GM21360 (cell line): ENCODE data around the gene HSPG2.

Experiments used
- ATAC-seq: cut with Tn5 transposase; IDR thresholded peaks from one replicate; pipeline ENCODE4 v1.9.1; 2021; ENCODE audit warnings: mild to moderate bottlenecking, moderate library complexity; ENCODE audit not compliant: unreplicated experiment

HSPG2 gene

DNA sequence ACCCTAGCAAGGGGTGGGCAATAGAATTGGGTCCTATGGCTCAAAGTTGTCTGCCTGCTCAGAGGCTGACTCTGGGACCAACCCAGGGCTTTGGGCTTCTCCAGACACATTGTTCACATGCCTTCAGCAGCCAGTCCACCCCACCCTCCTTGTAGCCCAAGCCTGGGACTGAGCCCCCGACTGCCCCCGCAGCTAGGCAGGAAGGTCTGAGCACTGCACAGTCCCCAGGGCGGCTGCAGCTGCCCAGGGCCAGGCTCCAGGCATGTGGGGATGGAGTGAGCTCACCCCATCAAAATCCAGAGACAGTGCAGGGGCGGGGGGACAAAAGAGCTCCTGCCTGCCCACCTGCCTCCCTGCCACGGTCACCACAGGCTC is 35.6 kb downstream of the HSPG2 start:
- ATAC-seq, result no peak

DNA sequence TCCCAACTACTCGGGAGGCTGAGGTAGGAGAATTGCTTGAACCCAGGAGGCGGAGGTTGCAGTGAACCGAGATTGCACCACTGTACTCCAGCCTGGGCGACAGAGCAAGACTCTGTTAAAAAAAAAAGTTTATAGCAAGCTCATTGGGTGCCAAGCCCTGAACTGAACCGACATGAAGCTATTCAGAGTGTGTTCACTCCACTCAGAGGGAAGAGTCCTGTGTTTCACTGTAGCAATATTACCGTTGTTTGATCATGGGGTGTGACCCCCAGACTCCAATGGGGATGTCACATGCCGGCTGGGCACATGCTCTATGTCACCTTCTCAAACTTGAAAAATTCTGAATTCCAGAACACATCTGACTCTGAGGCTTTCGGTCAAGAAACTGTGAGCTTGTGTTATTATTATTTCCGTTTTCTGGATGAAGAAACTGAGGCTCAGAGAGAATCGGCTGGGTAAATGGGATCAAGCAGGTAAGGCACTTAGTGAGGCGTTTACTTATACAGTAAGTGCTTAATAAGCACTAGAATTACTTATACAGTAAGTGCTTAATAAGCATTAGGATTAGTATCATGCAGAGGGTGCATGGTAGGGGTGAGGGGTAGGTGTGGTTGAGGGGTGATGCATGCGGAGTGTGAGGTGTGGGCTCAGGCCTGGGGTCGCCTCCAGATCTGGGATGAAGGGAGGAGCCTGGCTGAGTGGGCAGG is 36.2 kb downstream of the HSPG2 start:
- ATAC-seq, result no peak

DNA sequence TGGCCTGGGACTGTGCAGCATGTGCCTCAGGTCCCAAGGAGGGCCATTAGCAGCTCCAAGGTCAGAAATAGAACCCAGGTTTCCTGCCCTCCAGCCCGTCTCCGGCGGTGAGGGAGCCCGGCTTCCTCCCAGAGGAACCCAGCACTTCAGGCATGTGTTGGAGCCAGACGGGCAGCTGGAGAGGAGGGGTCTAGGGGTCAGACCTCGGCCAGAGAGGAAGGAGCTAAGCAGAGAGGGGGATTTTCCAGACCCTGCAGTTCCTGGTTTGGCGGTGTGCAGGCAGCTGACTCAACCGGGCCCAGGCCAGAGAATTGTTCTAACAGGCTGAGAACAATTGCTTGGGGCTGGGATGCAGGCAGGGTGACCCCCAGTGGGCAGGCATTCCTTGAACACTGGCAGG is 37.1 kb downstream of the HSPG2 start:
- ATAC-seq, result no peak

DNA sequence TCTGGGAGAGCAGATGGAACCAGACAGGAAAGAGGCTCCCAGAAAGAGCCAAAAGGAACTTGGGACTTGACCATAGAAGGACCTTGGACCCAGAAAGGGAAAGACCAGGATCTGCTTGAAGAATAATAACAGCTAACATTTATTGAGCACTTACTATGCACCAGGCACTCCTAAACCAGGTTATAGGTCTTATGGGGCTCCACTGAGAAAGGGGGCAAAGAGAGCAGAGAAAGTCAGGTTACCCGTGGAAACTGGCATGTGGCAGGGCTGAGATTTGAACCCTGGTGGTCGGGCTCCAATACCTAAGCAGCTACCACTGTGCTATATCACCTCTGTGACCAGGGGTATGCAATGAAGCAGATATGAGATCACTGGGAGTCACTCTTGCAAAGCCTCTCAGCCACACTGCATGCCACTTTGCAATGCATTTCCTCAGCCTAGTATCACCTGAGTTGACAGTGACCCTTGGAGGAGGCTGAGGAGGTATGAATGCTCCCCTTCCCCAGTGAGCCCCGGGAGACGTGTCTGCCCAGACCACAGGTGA is 37.8 kb downstream of the HSPG2 start:
- ATAC-seq, result no peak

DNA sequence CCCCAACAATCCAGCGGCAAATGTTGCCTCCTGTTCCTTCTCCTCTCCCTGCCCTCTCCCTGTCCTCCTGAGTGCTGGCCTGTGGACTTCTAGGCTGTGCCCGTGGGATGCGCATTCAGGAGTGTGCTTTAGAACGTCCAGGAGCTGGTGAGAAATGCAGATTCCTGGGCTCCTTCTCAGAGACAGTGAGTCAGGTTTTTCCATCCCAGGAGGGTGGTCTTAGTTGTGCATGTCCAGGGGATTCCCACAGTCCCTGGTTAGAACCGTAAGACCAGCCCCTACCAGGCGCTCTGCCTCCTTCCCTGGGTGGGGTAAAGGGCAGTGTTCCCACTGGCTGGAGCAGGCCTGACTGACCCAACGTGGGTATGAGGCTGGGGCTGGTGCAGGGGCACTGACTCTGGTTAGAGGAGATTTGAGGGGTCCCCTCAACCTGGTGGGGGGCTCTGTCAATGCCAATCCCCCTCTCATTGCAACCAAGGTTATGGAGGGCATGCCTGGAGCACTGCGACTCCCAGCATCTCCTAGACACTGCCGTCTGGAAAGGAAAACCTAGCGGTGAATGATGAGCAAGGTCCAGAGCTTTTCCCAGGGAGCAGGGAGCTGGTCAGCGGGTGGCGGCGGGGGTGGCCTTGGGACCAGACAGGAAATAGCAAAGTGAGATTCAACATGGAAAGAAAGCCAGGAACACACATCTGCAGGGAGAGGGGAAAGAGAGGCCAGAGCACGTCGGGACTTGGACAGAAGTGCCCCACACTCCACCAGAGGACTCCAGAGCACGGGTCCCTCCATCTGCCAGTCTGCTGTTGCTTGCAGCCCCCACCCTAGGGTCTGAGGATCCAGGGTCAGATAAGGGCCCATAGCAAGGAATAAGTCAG is 38.5 kb downstream of the HSPG2 start:
- ATAC-seq, result no peak

DNA sequence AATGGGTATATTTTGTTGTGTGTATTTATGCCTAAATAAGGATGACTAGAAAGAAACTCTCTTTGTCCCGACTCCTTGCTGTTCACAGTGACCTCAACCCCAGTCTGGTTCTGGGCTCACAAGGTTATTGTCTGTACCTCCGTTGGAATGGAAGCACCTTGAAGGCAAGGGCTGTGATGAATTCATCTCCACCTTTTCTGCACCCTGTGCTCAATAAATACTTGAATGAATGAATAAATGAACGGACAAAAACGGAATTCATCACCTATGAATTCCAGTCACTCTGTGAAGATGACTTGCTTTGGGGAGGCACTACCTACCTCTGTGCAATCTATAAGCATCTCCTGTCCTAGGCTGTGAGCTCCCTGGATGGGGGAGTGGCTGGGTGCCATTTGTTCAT is 39.3 kb downstream of the HSPG2 start:
- no peak for ATAC-seq

DNA sequence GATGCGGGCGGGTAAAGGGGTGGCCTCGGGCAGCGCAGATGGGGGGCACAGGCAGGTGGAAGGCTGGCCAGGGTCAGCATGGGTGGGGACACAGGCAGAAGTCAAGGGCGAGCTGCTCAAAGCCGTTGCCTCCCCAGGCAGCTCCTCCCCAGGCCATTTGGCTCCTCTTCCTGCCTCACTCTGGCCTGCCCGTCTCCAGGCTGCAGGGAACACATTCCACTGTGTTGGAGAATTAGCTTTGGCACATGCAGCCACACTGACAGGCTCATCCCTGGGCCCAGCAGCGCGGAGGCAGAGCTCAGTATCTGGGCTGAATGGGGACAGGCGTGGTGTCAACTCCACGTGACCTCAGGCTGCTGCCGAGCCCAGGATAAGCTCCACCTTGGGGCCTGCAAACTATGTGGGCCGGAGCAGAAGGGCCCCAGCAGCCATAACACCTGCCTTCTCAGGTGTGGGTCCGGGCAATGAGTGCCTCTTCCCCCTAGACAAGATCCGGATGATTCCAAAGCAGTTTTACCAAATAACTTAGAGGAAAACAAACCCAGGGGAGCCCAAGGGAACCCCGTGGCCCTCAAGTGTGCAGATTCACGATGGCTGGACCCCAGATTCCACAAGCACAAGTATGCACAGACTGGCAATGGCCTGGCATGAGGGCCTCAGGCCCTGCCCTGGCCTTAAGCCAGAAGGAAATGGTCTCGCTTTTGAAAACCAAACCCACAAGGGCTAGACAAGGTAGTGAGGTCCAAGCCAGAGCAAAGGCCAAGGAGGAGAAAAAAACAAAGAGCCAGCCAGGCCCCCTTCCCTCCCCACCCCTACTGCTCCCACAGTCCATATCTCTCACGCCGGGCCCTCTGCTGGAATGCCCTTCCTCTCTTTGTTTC is 40.2 kb downstream of the HSPG2 start:
- ATAC-seq, result no peak

DNA sequence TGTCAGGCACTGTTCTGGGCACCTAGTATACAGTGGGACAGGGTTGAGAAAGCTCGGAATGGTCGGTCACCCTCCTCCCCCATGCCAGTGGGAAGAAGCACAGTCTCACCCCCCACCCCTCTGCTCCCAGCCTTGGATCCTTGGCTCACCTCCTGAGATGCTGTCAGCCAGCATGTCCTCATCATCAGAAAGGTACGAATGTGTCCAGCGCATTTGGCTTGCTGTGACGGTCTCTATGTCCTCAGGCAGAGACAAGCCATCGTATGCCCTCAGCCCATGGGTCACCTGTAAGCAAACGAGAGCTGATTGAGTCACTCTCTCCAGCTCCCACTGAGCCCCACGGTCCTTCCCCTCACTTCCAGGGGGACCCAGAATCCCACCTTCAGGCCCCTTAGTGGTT is 41.1 kb downstream of the HSPG2 start:
- no peak for ATAC-seq

DNA sequence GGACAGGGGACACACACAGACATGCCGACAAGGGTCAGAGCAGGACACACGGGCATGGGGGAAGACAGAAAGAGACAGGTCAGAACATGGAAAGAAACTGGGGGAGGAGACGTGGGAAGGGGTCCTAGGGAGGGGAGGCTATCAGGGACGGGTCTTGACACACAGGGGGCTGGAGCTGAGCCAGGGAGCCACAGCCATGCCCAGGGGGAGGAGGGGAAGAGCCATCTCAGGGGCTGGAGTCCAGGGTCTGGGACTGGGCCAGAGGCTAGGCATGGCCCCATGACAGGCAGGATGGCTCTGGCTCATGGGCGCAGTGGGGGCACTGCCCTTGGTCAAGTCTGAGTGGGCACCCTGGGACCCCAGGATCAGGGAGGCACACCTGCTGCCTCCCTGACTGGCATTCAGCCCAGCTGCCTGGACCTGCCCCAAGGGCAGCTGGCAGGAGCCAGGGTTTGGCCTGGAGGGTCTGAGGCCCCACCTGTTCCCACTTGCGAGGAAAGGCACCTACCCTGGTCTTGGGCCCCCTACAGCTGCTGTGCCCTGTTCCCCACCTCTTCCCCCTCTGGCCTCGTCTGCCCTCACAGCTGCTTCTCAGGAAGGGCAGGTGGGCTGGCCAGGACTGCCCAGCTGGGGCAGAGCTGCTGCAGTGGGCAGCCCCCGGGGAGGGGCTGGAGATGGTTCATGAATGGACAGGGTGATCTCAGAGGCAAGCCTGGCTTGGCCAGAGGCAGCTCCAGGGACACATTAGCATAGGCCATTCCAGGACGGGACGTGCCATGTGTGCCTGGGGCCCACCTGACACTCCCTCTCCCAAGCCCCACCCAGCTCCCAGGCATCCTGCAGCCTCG is 42.9 kb downstream of the HSPG2 start:
- ATAC-seq, result no peak

DNA sequence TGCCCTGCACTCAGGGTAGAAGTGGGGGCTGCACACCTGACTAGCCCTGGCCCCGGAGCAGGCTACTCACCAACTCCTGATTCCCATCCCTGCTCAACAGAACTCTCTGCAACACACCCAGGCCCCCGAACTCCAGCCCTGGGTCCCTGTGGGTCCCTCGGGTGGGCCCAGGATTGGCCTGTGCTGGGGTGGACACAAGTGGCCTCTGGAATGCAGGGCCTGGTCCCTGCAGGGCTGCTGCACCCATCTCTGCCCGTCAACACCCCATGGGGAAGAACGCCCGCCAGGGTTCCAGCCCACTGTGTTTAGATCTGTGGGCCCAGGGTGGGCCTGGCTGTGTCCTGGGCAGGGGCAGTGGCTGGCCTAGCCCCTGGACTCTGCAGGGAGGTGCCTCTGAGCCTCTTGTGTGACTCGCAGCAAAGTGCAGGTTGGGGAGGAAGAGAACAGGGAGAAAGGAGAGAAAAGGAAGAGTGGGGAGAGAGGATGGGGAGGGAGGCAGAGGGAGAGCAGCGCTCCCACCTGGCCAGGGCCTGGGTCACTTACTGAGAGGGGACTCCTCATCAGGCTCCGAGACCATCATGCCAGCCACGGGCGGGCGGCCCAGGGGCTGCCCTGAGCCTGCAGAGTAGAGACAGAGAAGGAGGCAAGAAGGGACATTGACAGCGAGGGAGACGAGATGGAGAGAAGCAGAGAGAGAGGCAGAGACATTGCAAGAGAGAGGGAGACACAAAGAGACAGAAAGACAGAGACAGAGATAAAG is 43.9 kb downstream of the HSPG2 start:
- ATAC-seq, result no peak

DNA sequence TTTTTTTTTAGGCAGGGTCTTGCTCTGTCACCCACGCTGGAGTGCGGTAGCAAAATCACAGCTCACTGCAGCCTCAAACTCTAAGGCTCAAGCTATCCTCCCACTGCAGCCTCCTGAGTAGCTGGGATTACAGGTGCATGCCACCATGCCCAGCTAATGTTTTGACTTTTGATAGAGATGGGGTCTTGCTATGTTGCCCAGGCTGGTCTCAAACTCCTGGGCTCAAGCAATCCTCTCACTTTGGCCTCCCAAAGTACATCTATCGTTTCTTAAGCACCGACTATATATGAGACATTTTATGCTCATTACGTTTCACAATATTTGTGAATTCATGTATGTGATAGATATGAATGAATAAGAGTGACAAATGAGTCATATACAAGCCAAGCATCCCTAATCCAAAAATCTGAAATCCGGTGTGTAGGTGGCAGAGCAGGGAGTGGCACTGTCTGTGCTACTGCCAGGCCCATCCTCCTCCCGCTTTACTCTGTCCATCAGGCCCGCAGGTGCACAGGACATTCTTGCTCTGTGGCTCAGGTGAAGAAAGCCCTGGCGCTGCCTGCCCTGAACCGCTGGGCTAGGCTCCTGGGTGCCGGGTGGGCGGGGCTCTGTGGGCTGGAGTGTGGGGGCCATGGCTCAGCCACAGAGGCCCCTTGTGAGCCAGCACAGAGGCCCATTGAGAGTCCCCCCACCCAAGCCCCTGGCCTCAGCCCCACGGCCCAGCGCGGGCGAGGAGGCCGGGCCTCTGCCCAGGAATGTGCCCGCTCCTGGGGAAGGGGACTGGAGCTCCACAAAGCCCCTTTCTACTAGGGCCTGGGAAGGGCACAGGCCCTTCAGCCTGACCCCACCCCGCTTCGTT is 45.3 kb downstream of the HSPG2 start:
- ATAC-seq, result no peak

DNA sequence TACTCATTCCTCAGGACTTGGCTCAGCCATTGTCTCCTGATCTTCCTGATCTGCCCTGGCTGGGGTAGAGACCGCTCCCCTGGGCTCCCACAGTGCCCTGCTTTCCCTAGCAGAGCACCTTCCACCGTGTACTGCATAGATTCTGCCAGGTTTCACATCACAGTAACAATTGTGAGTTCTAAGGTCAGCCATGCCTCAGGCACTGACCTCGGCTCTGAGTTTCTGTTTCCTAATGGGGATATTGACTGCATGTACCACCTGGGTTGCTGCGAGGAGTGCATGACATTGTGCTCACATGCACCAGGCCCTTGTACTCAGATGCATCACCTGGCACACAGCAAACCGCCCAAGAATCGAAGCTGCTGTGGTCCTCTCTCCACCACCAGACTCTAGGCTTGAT is 46.0 kb downstream of the HSPG2 start:
- ATAC-seq, result no peak

DNA sequence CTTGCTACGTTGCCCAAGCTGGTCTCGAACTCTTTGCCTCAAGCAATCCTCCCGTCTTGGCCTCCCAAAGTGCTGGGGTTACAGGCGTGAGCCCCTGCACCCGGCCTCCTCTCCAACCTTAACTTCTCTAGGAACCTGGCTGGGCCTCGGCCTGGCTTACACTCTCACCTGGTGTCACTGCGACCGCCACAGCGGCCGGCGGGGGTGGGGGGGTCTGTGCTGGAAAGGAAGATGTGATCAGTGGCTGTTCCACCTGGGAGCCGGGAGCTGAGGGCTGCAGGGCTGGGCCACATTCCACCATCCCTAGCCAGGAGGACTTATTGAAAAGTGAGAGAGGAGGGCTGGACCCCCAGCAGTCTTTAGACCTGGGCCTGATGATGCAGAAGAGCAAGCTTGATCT is 48.6 kb downstream of the HSPG2 start:
- ATAC-seq, result no peak

DNA sequence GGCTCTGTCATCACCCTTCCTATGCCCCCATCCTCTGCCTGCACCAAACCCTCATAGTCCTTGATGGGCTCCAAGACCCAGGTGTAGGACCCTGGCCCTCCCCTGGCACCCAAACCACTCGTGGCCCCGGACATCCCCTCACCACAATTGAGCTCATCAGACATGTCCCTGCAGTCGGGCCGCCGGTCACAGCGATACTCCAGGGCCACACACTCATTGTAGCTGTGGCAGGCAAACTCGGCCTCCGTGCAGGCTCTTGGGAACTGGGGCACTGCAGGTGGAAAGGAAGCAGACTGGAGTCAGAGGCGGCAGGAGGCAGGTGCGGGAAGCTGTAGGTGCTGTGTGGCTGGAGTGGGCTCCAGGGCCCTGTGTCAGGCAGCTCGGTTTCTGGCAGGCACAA is 49.3 kb downstream of the HSPG2 start:
- no peak for ATAC-seq

DNA sequence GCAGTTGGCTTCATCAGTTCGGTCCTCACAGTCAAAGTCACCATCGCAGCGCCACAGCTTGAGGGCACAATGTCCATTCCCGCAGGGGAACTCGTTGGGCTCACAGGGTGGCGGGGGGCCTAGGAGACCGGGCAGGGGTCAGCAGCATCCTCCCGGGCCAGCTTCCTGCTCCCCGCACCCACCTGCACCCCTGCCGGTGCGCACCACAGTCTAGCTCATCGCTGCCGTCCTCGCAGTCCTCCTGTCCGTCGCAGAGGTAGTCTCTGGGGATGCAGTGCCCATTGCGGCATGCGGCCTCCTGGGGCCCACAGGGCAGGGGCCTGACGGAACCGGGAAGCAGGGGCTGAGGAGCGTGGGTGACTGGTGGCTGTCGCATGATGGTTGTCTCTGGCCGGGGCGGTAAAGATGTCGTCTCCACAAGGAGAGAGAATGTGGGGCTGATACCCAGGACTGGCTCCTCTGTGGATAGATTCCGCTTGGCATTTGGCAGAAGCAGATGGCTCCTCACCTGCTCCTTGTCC is 49.8 kb downstream of the HSPG2 start:
- ATAC-seq, result no peak

DNA sequence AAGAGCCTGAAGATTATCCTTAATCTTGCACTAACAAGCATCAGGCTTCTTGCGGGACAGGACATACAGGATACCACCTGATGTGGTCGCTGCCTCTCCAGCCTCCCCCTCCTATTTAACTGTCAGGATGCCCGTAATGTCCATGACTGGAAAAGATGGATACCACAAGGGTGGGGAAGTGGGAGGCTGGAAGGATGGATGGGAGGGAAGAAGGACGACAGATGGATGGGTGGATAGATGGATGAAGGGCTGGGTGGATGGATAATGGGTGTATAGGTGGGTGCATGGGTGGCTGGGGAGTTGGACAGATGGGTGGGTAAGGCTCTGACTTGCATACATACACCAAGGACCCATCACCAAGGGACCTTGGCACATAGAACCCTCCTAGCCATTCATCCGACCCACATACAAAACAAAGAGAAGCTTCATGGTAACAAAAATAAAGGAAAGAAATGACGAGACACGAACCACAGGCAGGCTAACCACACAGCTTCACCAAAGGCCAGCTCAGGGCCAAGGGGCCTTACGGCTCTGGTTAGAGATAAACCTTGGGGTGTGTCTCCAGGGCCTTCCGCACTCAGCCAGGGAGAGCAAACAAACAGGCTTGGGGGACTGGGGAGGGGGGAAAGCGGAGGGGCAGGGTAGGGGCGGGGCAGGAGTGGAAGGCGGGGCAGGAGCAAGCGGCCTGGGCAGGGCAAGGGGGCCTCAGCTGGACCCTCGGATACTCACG is 50.5 kb downstream of the HSPG2 start:
- no peak for ATAC-seq

DNA sequence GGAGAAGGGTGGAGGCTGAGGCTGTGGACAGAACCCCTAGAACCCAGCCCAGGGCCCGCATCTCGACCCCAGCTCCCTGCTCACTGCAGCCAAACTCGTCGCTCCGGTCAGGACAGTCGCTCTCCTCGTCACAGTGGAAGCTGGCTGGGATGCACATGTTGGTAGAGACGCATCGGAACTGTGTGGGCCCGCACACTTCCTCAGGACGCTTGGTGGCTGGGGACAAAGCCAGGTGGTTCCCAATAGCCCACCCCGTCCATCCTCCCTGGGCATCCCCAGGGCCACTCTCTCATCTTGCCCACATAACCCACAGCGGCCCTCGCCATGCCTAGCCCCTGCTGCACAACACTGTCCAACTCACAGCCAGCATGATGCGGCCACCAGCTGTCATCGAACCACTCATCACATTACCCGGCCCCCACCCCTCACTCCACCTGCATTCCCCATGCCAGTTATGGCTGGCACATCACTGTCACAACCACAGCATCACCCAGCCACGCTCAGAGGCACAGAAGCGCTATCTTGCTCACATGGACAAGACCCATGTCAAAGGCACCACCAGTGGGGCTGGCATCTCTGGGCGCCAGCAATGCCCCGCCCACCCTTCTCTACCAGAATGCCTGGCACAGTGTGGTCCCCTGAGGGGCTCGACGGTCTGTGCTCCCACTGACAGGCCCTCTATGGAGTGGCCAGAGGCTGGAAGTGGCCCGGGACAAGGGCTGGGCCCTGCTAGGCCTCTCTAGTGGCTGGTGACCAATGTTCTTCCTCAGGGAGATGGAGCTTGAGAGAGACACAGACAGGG is 51.7 kb downstream of the HSPG2 start:
- no peak for ATAC-seq
